COLO829 (cell line): ENCODE measurements around the gene ECE2.
A peak's percentile ranks its signal among the peaks of the same experiment; 100 is the strongest.
"Not testable (repeated sequence)": the region's sequence is repeated elsewhere in the genome, so short reads cannot be mapped to it uniquely, and the experiment has no call there.

Source experiments
- DNase-seq: peaks from one replicate; pipeline ENCODE4 v3.0.0; 2012; ENCODE audit warnings: low spot score

Gene ECE2

GRCh38 chr3:184267249-184267648, 8.6 kb upstream of the ECE2 start:
- not testable (repeated sequence) for DNase-seq

GRCh38 chr3:184272269-184272668, 3.6 kb upstream of the ECE2 start:
- DNase-seq, result no peak

- DNase-seq, result no peak
These were observed 481 bp upstream of the ECE2 start for GRCh38 chr3:184275381-184275701.

- no peak for DNase-seq
These were observed 1.5 kb downstream of the ECE2 start for GRCh38 chr3:184277366-184277765.

GRCh38 chr3:184282941-184283340, 7.1 kb downstream of the ECE2 start:
- no peak for DNase-seq

- no peak for DNase-seq
These were observed 7.9 kb downstream of the ECE2 start for GRCh38 chr3:184283681-184284080.

GRCh38 chr3:184284696-184285095, 8.9 kb downstream of the ECE2 start:
- peak; percentile 90 for DNase-seq

GRCh38 chr3:184289426-184289938, 13.7 kb downstream of the ECE2 start:
- DNase-seq, result peak; percentile 75

GRCh38 chr3:184290331-184290730, 14.5 kb downstream of the ECE2 start:
- DNase-seq, result no peak

- DNase-seq, result no peak
These were observed 15.4 kb downstream of the ECE2 start for GRCh38 chr3:184291044-184291737.

GRCh38 chr3:184291738-184292445, 16.1 kb downstream of the ECE2 start:
- DNase-seq, result no peak

GRCh38 chr3:184295771-184296170, 19.9 kb downstream of the ECE2 start:
- DNase-seq, result no peak

- no peak for DNase-seq
These were observed 20.8 kb downstream of the ECE2 start for GRCh38 chr3:184296616-184297015.

GRCh38 chr3:184298759-184299487, 23.1 kb downstream of the ECE2 start, which contains the start of gene PSMD2:
Gene PSMD2, plus strand, starts transcription at chr3:184299241. Its CDS starts 26 bp downstream, at chr3:184299267.
- DNase-seq, result peak; percentile 96

GRCh38 chr3:184299488-184300377, 23.9 kb downstream of the ECE2 start:
- DNase-seq, result no peak

GRCh38 chr3:184300378-184300720, 24.5 kb downstream of the ECE2 start:
- DNase-seq, result no peak

- no peak for DNase-seq
These were observed 29.8 kb downstream of the ECE2 start for GRCh38 chr3:184305577-184305976.

GRCh38 chr3:184306341-184306972, 30.6 kb downstream of the ECE2 start:
- no peak for DNase-seq

GRCh38 chr3:184307915-184308314, 32.1 kb downstream of the ECE2 start:
- DNase-seq, result no peak

- no peak for DNase-seq
These were observed 32.9 kb downstream of the ECE2 start for GRCh38 chr3:184308744-184309143.

GRCh38 chr3:184311633-184312032, 35.8 kb downstream of the ECE2 start:
- no peak for DNase-seq

GRCh38 chr3:184314363-184314699, 38.5 kb downstream of the ECE2 start, which contains the start of gene EIF4G1:
Gene EIF4G1, plus strand, starts transcription at chr3:184314606. Its CDS starts 1,191 bp downstream, at chr3:184315797.
- DNase-seq, result peak; percentile 97
